Measurements from ENCODE around the gene HDAC4. TPM values are rescaled to one million over a fixed set of nuclear protein-coding genes. Genes with fewer than 3 reads are reported as not detected.

The HDAC4 gene
- total and polyA plus RNA-seq, 7 donors = 7.9 to 329 (median 129) TPM

GRCh38 chr2:239195992-239196391 lies 204.8 kb downstream of the HDAC4 start:
- DNase-seq = no peak
- no peak overlapping the region for H3K4me3 ChIP-seq
- 91 to 95% (median 93%) methylated on average over 4 of the region's 4 CpGs for WGBS, 3 donors
- peak overlapping the region; percentile 30 for H3K27ac ChIP-seq
- peaks cover 0 to 40% of the 10 kb centered on the region in 2 donors for H3K36me3 ChIP-seq (ENCODE audit: insufficient read depth in 1 of 2, low read depth in 1 of 2)
- no peak for ATAC-seq
- intact Hi-C loops (cut with DNase I) = no loop called here
- H3K9me3 ChIP-seq = no peaks in the 10 kb centered on the region
- peaks cover 57% of the 10 kb centered on the region for H3K4me1 ChIP-seq
- no peaks in the 10 kb centered on the region for H3K27me3 ChIP-seq (ENCODE audit: insufficient read depth in 3 of 3, low read length in 2 of 3)
- TF ChIP-seq CTCF (IDR thresholded peaks at IDR 0.05) = no peak

- DNase-seq (no peak), ATAC-seq (no peak)
- Histone ChIP-seq H3K27me3 (ENCODE audit: insufficient read depth in 3 of 3, low read length in 2 of 3) (no peaks in the 10 kb centered on the region), H3K9me3 (no peaks in the 10 kb centered on the region), H3K27ac (peak overlapping the region; percentile 30), H3K36me3 (ENCODE audit: insufficient read depth in 1 of 2, low read depth in 1 of 2) (peaks cover 0 to 43% of the 10 kb centered on the region in 2 donors), H3K4me3 (no peak overlapping the region), H3K4me1 (peaks cover 51% of the 10 kb centered on the region)
- TF ChIP-seq CTCF (IDR thresholded peaks at IDR 0.05) = no peak
- intact Hi-C loops (cut with DNase I) = no loop called here
- WGBS, 3 donors = 72 to 79% (median 76%) methylated on average over 15 of the region's 15 CpGs
Measured at GRCh38 chr2:239195318-239195871, 205.4 kb downstream of the HDAC4 start.

GRCh38 chr2:239194731-239195317 lies 206.0 kb downstream of the HDAC4 start:
- H3K4me3 ChIP-seq = no peak overlapping the region
- DNase-seq = no peak
- H3K27ac ChIP-seq = peak overlapping the region; percentile 36

GRCh38 chr2:239193925-239194677 lies 206.7 kb downstream of the HDAC4 start:
- WGBS, 3 donors = 78 to 88% (median 87%) methylated on average over 17 of the region's 17 CpGs
- ATAC-seq = peak in 1 of 4 donors; percentile 31
- Histone ChIP-seq H3K36me3 (ENCODE audit: insufficient read depth in 1 of 2, low read depth in 1 of 2) (peaks cover 0 to 56% of the 10 kb centered on the region in 2 donors), H3K4me1 (peaks cover 38% of the 10 kb centered on the region), H3K9me3 (no peaks in the 10 kb centered on the region), H3K4me3 (no peak overlapping the region), H3K27me3 (ENCODE audit: insufficient read depth in 3 of 3, low read length in 2 of 3) (no peaks in the 10 kb centered on the region), H3K27ac (no peak overlapping the region)
- no peak for DNase-seq
- no peak for TF ChIP-seq CTCF (IDR thresholded peaks at IDR 0.05)
- intact Hi-C loops (cut with DNase I) = no loop called here

More at GRCh38 chr2:239194731-239195317, 206.0 kb downstream of the HDAC4 start:
- no peaks in the 10 kb centered on the region for H3K27me3 ChIP-seq (ENCODE audit: insufficient read depth in 3 of 3, low read length in 2 of 3)
- no peaks in the 10 kb centered on the region for H3K9me3 ChIP-seq
- peak in 2 of 4 donors; percentile 18 to 29 for ATAC-seq
- H3K4me1 ChIP-seq = peaks cover 45% of the 10 kb centered on the region
- 83 to 92% (median 91%) methylated on average over 22 to 23 of the region's 23 CpGs for WGBS, 3 donors
- no peak for TF ChIP-seq CTCF (IDR thresholded peaks at IDR 0.05)
- peaks cover 0 to 49% of the 10 kb centered on the region in 2 donors for H3K36me3 ChIP-seq (ENCODE audit: insufficient read depth in 1 of 2, low read depth in 1 of 2)
- intact Hi-C loops (cut with DNase I) = no loop called here

Measured in psoas muscle (tissue), 8 donors.